ENCODE data around the gene WASF2.

DNA sequence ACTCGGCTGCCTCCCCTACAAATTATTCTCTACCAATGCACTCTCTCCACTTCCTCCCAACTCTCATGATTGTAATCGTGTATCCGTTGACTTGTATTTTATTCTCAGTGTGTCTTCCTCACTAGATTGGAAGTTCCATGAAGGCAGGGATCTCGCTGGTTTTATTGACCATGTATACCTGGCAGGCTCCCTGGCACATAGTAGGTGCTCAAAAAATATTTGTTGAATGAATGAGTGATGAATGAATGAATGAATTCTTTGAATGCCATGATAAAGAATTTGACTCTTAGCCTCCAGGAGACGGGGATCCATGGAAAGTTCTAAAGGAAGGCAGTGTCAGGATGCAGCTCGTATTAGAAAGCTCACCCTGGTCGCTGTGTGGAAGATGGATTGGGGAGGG lies 28.8 kb upstream of the WASF2 start:
- TF ChIP-seq POLR2AphosphoS5 (IDR thresholded peaks at IDR 0.05; ENCODE audit: borderline replicate concordance, low read depth, low read length) (no peak), EZH2 (IDR thresholded peaks at IDR 0.05) (no peak)

Data from SK-N-MC (cell line).